ENCODE results near the gene CCL7.

CCL7 gene

GRCh38 chr17:34318474-34318873 lies 48.5 kb downstream of the CCL7 start:
- Histone ChIP-seq H3K4me2 (no peak overlapping the region), H3K27ac (no peak overlapping the region), H3K27me3 (no peaks in the 10 kb centered on the region)

GRCh38 chr17:34319039-34319483 lies 49.0 kb downstream of the CCL7 start, which contains the start of gene CCL8:
Gene CCL8 (plus strand): TSS chr17:34319435. CDS start chr17:34319502, 67 bp downstream.
- Histone ChIP-seq H3K27me3 (no peaks in the 10 kb centered on the region), H3K9ac (no peak within 1 kb of the TSS), H3K4me3 (no peak within 1 kb of the TSS), H3K4me1 (0 out of 2 replicates have a peak, but pooled peaks cover 5% of the 10 kb centered on the region), H4K20me1 (no peaks in the 10 kb centered on the region), H3K36me3 (no peaks in the 10 kb centered on the region), H3K4me2 (no peak within 1 kb of the TSS), H3K27ac (no peak within 1 kb of the TSS), H3K9me3 (no peaks in the 10 kb centered on the region)
- TF ChIP-seq Cebpa-rat (IDR thresholded peaks at IDR 0.05): no peak

More at GRCh38 chr17:34318474-34318873, 48.5 kb downstream of the CCL7 start:
- Histone ChIP-seq H4K20me1 (no peaks in the 10 kb centered on the region), H3K9me3 (no peaks in the 10 kb centered on the region), H3K4me3 (no peak overlapping the region), H3K9ac (no peak overlapping the region), H3K4me1 (0 out of 2 replicates have a peak, but pooled peaks cover 5% of the 10 kb centered on the region), H3K36me3 (no peaks in the 10 kb centered on the region)
- TF ChIP-seq Cebpa-rat (IDR thresholded peaks at IDR 0.05): no peak

Data from BLaER1 (cell line).